Activated CD4-positive, CD25-positive, alpha-beta regulatory T cell treated with anti-CD3 and anti-CD28 coated beads, Interleukin-2, amount 50 U/mL, for 16 hours (primary cell): Measurements from ENCODE around the gene TEX53.

Experiments used
- DNase-seq: peaks from one replicate; pipeline ENCODE4 v3.0.0-alpha.2; 2020; ENCODE audit warnings: low read depth, low spot score

TEX53 gene

GRCh38 chr9:114680259-114681001 lies 22.8 kb upstream of the TEX53 start:
- no peak for DNase-seq

- DNase-seq: no peak
Measured at GRCh38 chr9:114678795-114679194, 21.2 kb upstream of the TEX53 start.

- DNase-seq: no peak
Measured at GRCh38 chr9:114678130-114678529, 20.5 kb upstream of the TEX53 start.

GRCh38 chr9:114677418-114677817 lies 19.8 kb upstream of the TEX53 start:
- no peak for DNase-seq

DNA sequence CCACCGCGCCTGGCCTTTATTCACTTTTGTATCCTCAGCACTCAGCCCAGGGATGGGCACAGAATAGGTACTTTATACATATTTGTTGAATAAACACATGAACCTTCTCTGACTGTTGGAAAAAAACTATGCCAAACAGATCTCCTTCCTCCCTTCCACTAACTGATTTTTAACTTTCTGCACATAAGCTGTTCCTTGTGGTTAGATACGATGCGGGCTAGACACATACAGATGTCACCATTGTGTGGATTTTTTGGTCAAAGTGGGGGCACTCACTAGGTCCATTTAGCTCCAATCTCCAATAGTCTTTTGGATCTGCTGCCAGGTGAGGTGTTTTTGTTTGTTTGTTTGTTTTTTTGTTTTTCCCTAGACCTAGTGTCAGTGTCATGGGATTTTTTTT lies 19.3 kb upstream of the TEX53 start:
- no peak for DNase-seq

DNA sequence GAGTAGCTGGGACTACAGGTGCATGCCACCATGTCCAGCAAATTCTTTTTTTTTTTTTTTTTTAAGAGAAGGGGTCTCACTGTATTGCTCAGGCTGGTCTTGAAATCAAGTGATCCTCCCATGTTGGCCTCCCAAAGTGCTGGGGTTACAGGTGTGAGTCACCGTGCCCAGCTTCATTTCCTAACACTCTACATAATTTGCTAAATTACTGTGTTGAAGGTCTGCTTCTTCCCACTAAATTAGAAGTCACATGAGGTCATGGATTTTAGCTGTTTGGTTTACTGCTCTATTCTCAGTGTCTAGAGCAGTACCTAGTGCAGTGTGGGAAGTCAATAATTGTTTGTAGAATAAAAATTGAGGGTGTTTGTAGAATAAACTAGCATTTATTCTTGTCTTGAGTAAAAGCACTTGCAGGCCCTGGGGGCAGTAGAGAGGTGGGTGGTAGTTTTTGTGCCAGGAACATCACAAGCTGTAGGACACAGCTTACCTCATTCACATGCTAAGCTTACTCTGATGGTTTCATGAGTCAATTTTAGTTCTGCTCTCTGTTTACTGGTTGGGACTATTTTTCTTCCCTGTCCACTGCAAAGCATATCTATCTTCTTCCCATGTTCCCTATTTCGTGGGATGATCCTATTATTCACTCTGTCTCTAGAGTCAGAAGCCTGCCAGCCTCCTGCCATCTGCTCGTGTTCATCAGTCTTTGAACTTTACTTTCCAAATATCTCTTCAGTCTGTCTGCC lies 17.4 kb upstream of the TEX53 start:
- no peak for DNase-seq

GRCh38 chr9:114674076-114674797 lies 16.6 kb upstream of the TEX53 start:
- no peak for DNase-seq

- DNase-seq: no peak
Measured at GRCh38 chr9:114671605-114672004, 14.0 kb upstream of the TEX53 start.

- DNase-seq: no peak
Measured at GRCh38 chr9:114669961-114670360, 12.4 kb upstream of the TEX53 start.

GRCh38 chr9:114668146-114668545 lies 10.5 kb upstream of the TEX53 start:
- no peak for DNase-seq

DNA sequence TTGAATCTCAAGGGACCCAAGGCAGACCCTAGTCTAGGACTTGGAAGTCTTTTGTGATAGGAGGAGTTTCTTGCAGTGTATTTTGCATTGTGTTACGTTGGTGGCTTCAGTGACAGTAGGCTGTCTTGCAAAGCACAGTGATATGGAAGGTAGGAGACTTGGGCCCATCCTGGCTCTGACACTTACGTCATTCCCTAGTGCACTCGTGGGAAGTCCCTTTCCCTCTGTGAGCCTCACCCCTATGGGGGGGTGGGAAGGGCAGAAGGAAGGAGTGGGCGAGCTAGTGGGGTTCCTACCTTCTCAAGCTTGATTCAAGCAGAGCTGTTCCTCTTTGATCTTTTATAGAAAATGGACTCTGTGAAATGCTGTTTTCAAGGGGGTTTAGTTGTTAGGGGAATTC lies 9.2 kb upstream of the TEX53 start:
- no peak for DNase-seq

DNA sequence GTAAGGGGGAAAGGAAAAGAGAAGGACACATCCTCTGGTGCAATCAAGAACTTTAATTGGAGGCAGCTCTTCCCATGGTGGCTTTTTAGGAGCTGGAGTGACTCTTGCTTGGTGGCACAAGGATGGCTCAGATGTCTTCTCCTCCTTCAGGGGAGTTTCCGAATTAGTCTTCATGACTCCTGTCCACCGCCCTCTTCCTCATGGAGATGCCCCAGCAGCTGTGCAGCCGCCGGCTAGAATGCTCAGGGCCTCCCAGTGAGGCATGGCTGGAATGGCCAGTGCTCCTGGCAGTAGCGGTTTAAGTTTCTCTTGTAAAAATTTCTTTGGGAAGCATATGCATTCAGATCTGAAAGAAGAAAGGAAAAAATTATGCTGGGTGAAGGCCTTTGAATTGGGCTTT lies 8.8 kb upstream of the TEX53 start:
- DNase-seq: no peak

- DNase-seq: no peak
Measured at GRCh38 chr9:114664181-114664580, 6.6 kb upstream of the TEX53 start.

DNA sequence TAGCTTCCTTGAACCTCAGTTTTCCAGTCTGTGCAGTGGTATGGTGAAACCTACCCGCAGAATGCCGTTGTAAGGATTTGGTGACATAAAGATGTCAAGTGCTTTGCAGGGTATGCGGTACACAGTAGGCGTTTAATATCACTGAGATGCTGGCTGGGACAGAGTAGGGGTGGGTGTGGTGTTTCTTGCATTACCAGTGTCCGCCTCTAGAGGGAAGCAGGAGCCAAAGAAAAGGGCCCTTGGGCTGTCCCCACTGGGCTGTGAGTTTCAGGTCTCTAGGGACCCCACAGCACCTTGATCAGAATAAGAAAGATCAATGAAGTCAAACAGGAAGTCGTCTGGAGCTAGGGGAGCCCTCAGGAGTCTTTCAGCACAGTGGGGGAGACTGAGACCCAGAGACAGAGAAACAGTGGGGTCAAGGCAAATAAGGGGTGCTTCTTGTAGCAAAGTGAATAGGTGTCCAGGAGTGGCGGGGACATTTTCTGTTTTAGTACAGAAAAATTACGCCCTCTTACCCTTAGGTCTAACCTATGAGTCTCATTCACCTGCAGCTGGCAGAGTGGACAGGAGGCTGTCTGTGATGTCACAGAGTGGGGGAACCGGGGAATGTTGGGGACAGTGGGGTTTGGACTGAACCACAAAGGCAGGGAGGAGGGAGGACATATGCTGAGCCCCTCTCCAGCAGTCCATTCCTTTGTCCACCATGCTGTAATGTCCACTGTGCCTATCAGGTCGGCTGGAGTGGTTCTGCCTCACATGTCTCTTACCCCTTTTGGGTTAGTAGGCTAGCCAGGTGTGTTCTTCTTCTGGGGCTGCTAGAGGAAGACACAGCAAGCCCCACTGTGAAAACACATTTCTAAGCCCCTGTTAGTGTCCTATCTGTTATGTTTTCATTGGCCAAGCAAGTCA lies 4.7 kb upstream of the TEX53 start:
- DNase-seq: peak; percentile 23

DNA sequence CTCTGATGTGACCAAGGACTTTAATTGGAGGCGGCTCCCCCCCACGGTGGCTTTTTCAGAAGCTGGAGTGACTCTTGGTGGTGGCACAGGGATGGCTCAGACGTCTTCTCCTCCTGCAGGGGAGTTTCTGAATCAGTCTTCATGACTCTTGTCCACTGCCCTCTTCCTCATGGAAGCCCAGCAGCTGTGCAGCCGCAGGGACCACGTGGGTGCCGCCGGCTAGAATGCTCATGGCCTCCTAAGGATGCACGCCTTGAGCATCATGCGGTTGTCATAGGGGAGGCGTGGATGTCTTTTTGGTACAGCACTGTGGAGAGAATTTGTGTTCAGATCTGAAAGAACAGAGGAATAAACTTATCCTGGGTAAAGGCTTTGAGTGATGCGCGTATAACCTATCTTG lies 1.3 kb downstream of the TEX53 start:
- no peak for DNase-seq

DNA sequence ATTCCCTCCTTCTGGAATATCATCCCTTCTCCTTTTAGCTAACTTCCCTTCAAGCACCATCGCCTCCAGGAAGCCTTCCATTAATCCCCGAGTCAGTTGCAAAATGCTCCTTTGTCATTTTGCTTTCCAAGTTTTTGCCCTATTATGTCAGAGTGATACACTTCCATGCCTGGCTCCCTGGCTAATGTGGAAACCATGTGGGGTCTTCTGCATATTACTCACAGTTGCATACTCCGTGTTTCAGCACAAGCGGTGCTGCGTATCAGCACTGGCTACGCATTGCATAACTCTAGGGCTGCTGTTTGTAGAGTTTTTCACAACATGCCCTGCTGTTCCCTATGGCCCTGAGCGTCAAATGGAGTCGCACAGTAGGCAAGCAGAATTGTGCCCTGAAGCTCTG lies 1.9 kb downstream of the TEX53 start:
- DNase-seq: no peak

GRCh38 chr9:114653556-114654159 lies 3.9 kb downstream of the TEX53 start:
- peak; percentile 70 for DNase-seq

DNA sequence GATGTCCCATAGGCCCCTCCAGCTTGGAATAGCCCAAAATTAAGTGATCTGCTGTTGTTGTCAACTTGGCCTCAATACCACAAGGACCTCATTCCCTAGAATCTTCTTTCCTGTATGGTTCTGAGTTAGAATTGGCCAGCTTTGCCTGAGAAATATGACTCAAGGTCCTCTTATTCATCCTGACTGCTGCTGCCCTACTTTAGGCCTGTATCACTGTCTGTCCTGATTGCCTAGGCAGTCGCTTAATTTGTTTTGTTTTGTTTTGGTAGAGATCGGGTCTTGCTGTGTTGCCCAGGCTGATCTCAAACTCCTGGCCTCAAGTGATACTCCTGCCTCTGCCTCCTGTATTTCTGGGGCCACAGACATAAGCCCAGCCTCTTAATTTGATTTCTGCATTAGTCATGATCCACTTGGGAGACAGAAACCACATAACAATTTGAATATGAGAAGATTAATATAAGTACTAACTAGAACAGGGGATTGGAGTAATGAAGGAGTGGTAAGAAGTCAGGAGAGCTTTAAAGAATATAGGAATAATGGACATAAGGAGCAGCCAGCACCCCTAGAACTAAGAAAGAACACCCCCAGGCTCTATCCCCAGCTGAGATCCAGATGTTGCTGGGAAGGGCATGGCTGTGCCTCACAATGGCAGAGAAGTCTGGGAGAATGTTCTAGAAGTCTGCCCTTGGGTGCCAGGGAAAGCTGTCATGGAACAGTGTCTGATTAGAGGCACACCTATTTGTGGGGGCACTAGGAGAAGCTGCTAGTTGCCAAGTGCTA lies 4.6 kb downstream of the TEX53 start:
- DNase-seq: no peak

DNA sequence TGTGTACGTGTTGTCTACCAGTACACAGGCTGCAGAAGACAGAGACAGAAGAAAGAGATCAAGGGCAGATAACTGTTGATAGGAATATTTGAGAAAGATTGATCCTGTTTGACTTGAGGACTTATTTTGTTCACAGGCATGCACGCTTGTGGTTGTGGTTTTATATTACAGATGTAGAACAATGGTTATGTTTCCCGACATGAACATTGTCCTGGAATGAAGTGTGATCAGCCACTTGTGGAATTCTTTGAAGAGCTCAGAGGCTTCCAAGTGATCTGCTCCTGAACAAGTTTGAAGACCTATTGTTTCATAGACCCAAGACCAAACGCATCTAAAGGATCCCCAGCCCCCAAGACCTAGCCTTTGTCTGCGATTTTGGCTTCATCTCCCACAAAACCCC lies 13.7 kb downstream of the TEX53 start:
- DNase-seq: no peak

GRCh38 chr9:114643001-114643400 lies 14.6 kb downstream of the TEX53 start:
- no peak for DNase-seq
